Mesendoderm (in vitro differentiated cells): ENCODE data around the gene ZNF618.

Experiments
- DNase-seq: peaks from one replicate; pipeline ENCODE4 v3.0.0; 2013
- H2AK5ac ChIP-seq: 2 replicates; pipeline ENCODE4 v1.6.1; 2013; ENCODE audit warnings: low read length, inconsistent platforms
- H2BK120ac ChIP-seq: 2 replicates; pipeline ENCODE4 v1.6.1; 2013; ENCODE audit warnings: low read depth, mild to moderate bottlenecking, low read length, moderate library complexity, mixed read lengths
- H2BK15ac ChIP-seq: replicated peaks from 2 replicates; pipeline ENCODE4 v1.6.1; 2013; ENCODE audit warnings: low read depth, mild to moderate bottlenecking, moderate library complexity
- H2BK5ac ChIP-seq: 2 replicates; pipeline ENCODE4 v1.6.1; 2013; ENCODE audit warnings: low read length, inconsistent platforms
- H3K18ac ChIP-seq: 2 replicates; pipeline ENCODE4 v1.6.1; 2013; ENCODE audit warnings: mild to moderate bottlenecking, low read length, mixed read lengths
- H3K23ac ChIP-seq: one replicate; pipeline ENCODE4 v1.6.1; 2013; ENCODE audit warnings: low read length
- H3K27ac ChIP-seq: 2 replicates; pipeline ENCODE4 v1.5.1; 2013; ENCODE audit warnings: low read depth, mild to moderate bottlenecking, inconsistent platforms, low read length, moderate library complexity
- H3K27me3 ChIP-seq: 2 replicates; pipeline ENCODE4 v1.6.1; 2013; ENCODE audit warnings: low read length, control low read depth, mild to moderate bottlenecking, inconsistent platforms; ENCODE audit not compliant: insufficient read depth, poor library complexity
- H3K36me3 ChIP-seq: 2 replicates; pipeline ENCODE4 v1.6.1; 2013; ENCODE audit warnings: low read length, inconsistent platforms; ENCODE audit not compliant: control insufficient read depth, insufficient read depth
- H3K4ac ChIP-seq: one replicate; pipeline ENCODE4 v1.6.1; 2013; ENCODE audit warnings: low read depth, mild to moderate bottlenecking, low read length, moderate library complexity
- H3K4me1 ChIP-seq: 2 replicates; pipeline ENCODE4 v1.6.1; 2013; ENCODE audit warnings: low read depth, low read length, inconsistent platforms; ENCODE audit not compliant: control insufficient read depth
- H3K4me2 ChIP-seq: 2 replicates; pipeline ENCODE4 v1.6.1; 2013; ENCODE audit warnings: low read length
- H3K4me3 ChIP-seq: 2 replicates; pipeline ENCODE4 v1.5.1; 2013; ENCODE audit warnings: mild to moderate bottlenecking, low read length
- H3K56ac ChIP-seq: one replicate; pipeline ENCODE4 v1.6.1; 2013; ENCODE audit warnings: low read length
- H3K79me1 ChIP-seq: 2 replicates; pipeline ENCODE4 v1.6.1; 2013; ENCODE audit warnings: low read length, inconsistent platforms
- H3K79me2 ChIP-seq: 2 replicates; pipeline ENCODE4 v1.6.1; 2013; ENCODE audit warnings: mild to moderate bottlenecking, low read length; ENCODE audit not compliant: control insufficient read depth, insufficient read depth
- H3K9ac ChIP-seq: 2 replicates; pipeline ENCODE4 v1.6.1; 2013; ENCODE audit warnings: low read length, inconsistent platforms
- H4K5ac ChIP-seq: one replicate; pipeline ENCODE4 v1.6.1; 2013; ENCODE audit warnings: low read length
- H4K8ac ChIP-seq: one replicate; pipeline ENCODE4 v1.6.1; 2013; ENCODE audit warnings: low read depth, mild to moderate bottlenecking, control low read depth, low read length, moderate library complexity
- WGBS: extraction: QIAGEN DNeasy Blood & Tissue Kit; methylation state at CpG from one replicate; pipeline ENCODE4 v1.1.7; 2013; ENCODE audit warnings: low lambda C conversion rate, missing lambda C conversion rate; ENCODE audit not compliant: insufficient coverage; ENCODE audit errors: extremely low coverage; 5-methylcytosine and 5-hydroxymethylcytosine counted together

Gene ZNF618

GRCh38 chr9:113863345-113863744, 12.8 kb upstream of the ZNF618 start:
- Histone ChIP-seq H4K5ac (no peak overlapping the region), H3K79me1 (no peaks in the 10 kb centered on the region), H2BK120ac (no peak overlapping the region), H3K9ac (no peak overlapping the region), H3K36me3 (no peaks in the 10 kb centered on the region), H3K4ac (no peak overlapping the region), H3K4me1 (no peaks in the 10 kb centered on the region), H2BK5ac (no peak overlapping the region), H4K8ac (no peak overlapping the region), H3K56ac (no peak overlapping the region), H2BK15ac (no peak overlapping the region), H3K18ac (no peak overlapping the region), H3K79me2 (no peaks in the 10 kb centered on the region), H2AK5ac (no peak overlapping the region), H3K4me3 (no peak overlapping the region), H3K27ac (no peak overlapping the region), H3K4me2 (no peak overlapping the region), H3K23ac (no peak overlapping the region), H3K27me3 (no peaks in the 10 kb centered on the region)
- no peak for DNase-seq
- no CpG with 5 or more reads among the region's 2 CpGs for WGBS

- no peaks in the 10 kb centered on the region for H3K36me3 ChIP-seq
- H3K79me2 ChIP-seq, result no peaks in the 10 kb centered on the region
- H3K4me1 ChIP-seq, result no peaks in the 10 kb centered on the region
- H3K18ac ChIP-seq, result no peak overlapping the region
- H2BK5ac ChIP-seq, result no peak overlapping the region
- no peak overlapping the region for H4K5ac ChIP-seq
- DNase-seq, result no peak
- H4K8ac ChIP-seq, result no peak overlapping the region
- no peak overlapping the region for H3K56ac ChIP-seq
- H3K4me3 ChIP-seq, result no peak overlapping the region
- H3K27ac ChIP-seq, result no peak overlapping the region
- H3K27me3 ChIP-seq, result no peaks in the 10 kb centered on the region
- H3K23ac ChIP-seq, result no peak overlapping the region
- H3K9ac ChIP-seq, result no peak overlapping the region
- H3K4ac ChIP-seq, result no peak overlapping the region
- no peak overlapping the region for H2BK15ac ChIP-seq
- WGBS, result no CpG with 5 or more reads among the region's 3 CpGs
- no peaks in the 10 kb centered on the region for H3K79me1 ChIP-seq
- H2AK5ac ChIP-seq, result no peak overlapping the region
- no peak overlapping the region for H3K4me2 ChIP-seq
- H2BK120ac ChIP-seq, result no peak overlapping the region
Measured at GRCh38 chr9:113868501-113868900, 7.6 kb upstream of the ZNF618 start.

- WGBS, result no CpG with 5 or more reads among the region's 10 CpGs
- Histone ChIP-seq H2BK5ac (no peak overlapping the region), H3K36me3 (no peaks in the 10 kb centered on the region), H3K18ac (no peak overlapping the region), H3K4ac (no peak overlapping the region), H3K79me2 (no peaks in the 10 kb centered on the region), H3K79me1 (no peaks in the 10 kb centered on the region), H3K23ac (no peak overlapping the region), H3K27me3 (no peaks in the 10 kb centered on the region), H3K9ac (no peak overlapping the region), H4K8ac (no peak overlapping the region), H3K27ac (no peak overlapping the region), H2BK120ac (no peak overlapping the region), H3K4me3 (no peak overlapping the region), H2AK5ac (no peak overlapping the region), H3K4me1 (no peaks in the 10 kb centered on the region), H3K4me2 (no peak overlapping the region), H4K5ac (no peak overlapping the region), H3K56ac (no peak overlapping the region), H2BK15ac (no peak overlapping the region)
- DNase-seq, result no peak
Measured at GRCh38 chr9:113872485-113873143, 3.5 kb upstream of the ZNF618 start.

- Histone ChIP-seq H3K36me3 (no peaks in the 10 kb centered on the region), H3K4me3 (no peak overlapping the region), H3K79me1 (no peaks in the 10 kb centered on the region), H3K27me3 (no peaks in the 10 kb centered on the region), H2AK5ac (no peak overlapping the region), H3K79me2 (peaks cover 2% of the 10 kb centered on the region), H3K56ac (no peak overlapping the region), H4K5ac (no peak overlapping the region), H3K4ac (no peak overlapping the region), H2BK120ac (no peak overlapping the region), H3K9ac (no peak overlapping the region), H4K8ac (no peak overlapping the region), H2BK15ac (no peak overlapping the region), H3K18ac (no peak overlapping the region), H2BK5ac (no peak overlapping the region), H3K23ac (no peak overlapping the region), H3K4me1 (no peaks in the 10 kb centered on the region), H3K4me2 (no peak overlapping the region), H3K27ac (no peak overlapping the region)
- no peak for DNase-seq
- WGBS, result no CpG with 5 or more reads among the region's 5 CpGs
Measured at GRCh38 chr9:113873446-113873845, 2.7 kb upstream of the ZNF618 start.

GRCh38 chr9:113873926-113874325, 2.2 kb upstream of the ZNF618 start:
- Histone ChIP-seq H2BK120ac (no peak overlapping the region), H3K4me1 (no peaks in the 10 kb centered on the region), H3K79me2 (peaks cover 4% of the 10 kb centered on the region), H3K27ac (no peak overlapping the region), H3K23ac (no peak overlapping the region), H3K56ac (no peak overlapping the region), H3K27me3 (no peaks in the 10 kb centered on the region), H3K9ac (no peak overlapping the region), H3K18ac (no peak overlapping the region), H3K4ac (no peak overlapping the region), H3K4me3 (no peak overlapping the region), H3K4me2 (no peak overlapping the region), H3K36me3 (no peaks in the 10 kb centered on the region), H2BK15ac (no peak overlapping the region), H2BK5ac (no peak overlapping the region), H3K79me1 (no peaks in the 10 kb centered on the region), H4K8ac (no peak overlapping the region), H4K5ac (no peak overlapping the region), H2AK5ac (no peak overlapping the region)
- no CpG with 5 or more reads among the region's 3 CpGs for WGBS
- no peak for DNase-seq
